ENCODE measurements around the gene SLC9A2.
A peak's percentile ranks its signal among the peaks of the same experiment; 100 is the strongest.

SLC9A2 gene

GRCh38 chr2:102619414-102620319, at the start of gene SLC9A2:
Gene SLC9A2, plus strand, starts transcription at chr2:102619553. Its CDS starts 296 bp downstream, at chr2:102619849.
- peak; percentile 57 for DNase-seq

- no peak for DNase-seq
Measured at GRCh38 chr2:102575888-102576287, 43.5 kb upstream of the SLC9A2 start.

GRCh38 chr2:102578376-102578775, 41.0 kb upstream of the SLC9A2 start:
- no peak for DNase-seq

- no peak for DNase-seq
Measured at GRCh38 chr2:102581911-102582310, 37.4 kb upstream of the SLC9A2 start.

GRCh38 chr2:102582845-102583244, 36.5 kb upstream of the SLC9A2 start:
- no peak for DNase-seq

- DNase-seq, result no peak
Measured at GRCh38 chr2:102585847-102586404, 33.4 kb upstream of the SLC9A2 start.

- DNase-seq, result no peak
Measured at GRCh38 chr2:102588213-102588939, 31.0 kb upstream of the SLC9A2 start.

- no peak for DNase-seq
Measured at GRCh38 chr2:102589444-102589843, 29.9 kb upstream of the SLC9A2 start.

GRCh38 chr2:102591491-102592045, 27.8 kb upstream of the SLC9A2 start:
- DNase-seq, result no peak

- DNase-seq, result no peak
Measured at GRCh38 chr2:102592601-102593000, 26.8 kb upstream of the SLC9A2 start.

GRCh38 chr2:102593516-102593915, 25.8 kb upstream of the SLC9A2 start:
- no peak for DNase-seq

- DNase-seq, result no peak
Measured at GRCh38 chr2:102594445-102595016, 24.8 kb upstream of the SLC9A2 start.

GRCh38 chr2:102597788-102598187, 21.6 kb upstream of the SLC9A2 start:
- no peak for DNase-seq

GRCh38 chr2:102599486-102599885, 19.9 kb upstream of the SLC9A2 start:
- DNase-seq, result no peak

- no peak for DNase-seq
Measured at GRCh38 chr2:102601730-102602129, 17.6 kb upstream of the SLC9A2 start.

GRCh38 chr2:102603904-102604303, 15.4 kb upstream of the SLC9A2 start:
- DNase-seq, result no peak

GRCh38 chr2:102604769-102605168, 14.6 kb upstream of the SLC9A2 start:
- DNase-seq, result no peak

GRCh38 chr2:102606353-102606752, 13.0 kb upstream of the SLC9A2 start:
- DNase-seq, result no peak

- peak; percentile 69 for DNase-seq
Measured at GRCh38 chr2:102615620-102616436, 3.5 kb upstream of the SLC9A2 start.

GRCh38 chr2:102618452-102619413, 620 bp upstream of the SLC9A2 start:
- DNase-seq, result no peak

GRCh38 chr2:102620332-102620731, 979 bp downstream of the SLC9A2 start:
- no peak for DNase-seq

Data from activated CD8-positive, alpha-beta memory T cell treated with anti-CD3 and anti-CD28 coated beads, Interleukin-2, amount 50 U/mL, for 48 hours (primary cell).